OCI-LY3 (cell line): Measurements from ENCODE around the gene BHLHA15.

Experiments used
- EZH2phosphoT487 ChIP-seq: fragments of 200-600 bp; shearing (Covaris generic); IDR thresholded peaks from 2 replicates; pipeline ENCODE4 v1.6.1; 2018; ENCODE audit warnings: antibody characterized with exemption, mixed run types, low read depth
- TF ChIP-seq, protein P1 (sequence below): fragments of 200-600, 300-600 bp; sonication (generic); IDR thresholded peaks from 2 replicates; pipeline ENCODE4 v1.5.1; 2014; ENCODE audit warnings: antibody characterized with exemption, low read length, low read depth

DNA sequence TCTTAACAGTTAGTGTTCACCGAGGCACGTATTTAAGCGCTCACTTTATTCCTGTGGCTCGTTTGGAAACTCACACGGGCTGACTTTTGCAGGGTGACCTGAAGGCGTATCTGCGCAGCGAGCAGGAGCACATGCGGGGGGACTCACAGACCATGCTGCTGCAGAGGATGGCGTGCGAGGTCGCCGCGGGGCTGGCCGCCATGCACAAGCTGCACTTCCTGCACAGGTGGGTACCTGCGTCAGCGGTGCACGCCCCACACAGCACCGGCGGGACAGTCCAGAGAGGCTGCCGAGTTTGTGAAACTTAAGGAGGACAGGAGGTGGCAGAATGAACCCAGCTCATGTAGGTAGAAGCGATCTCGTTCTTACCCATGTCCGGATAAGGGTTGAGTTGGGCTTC, 39.8 kb upstream of the BHLHA15 start:
- TF ChIP-seq, protein P1, sequence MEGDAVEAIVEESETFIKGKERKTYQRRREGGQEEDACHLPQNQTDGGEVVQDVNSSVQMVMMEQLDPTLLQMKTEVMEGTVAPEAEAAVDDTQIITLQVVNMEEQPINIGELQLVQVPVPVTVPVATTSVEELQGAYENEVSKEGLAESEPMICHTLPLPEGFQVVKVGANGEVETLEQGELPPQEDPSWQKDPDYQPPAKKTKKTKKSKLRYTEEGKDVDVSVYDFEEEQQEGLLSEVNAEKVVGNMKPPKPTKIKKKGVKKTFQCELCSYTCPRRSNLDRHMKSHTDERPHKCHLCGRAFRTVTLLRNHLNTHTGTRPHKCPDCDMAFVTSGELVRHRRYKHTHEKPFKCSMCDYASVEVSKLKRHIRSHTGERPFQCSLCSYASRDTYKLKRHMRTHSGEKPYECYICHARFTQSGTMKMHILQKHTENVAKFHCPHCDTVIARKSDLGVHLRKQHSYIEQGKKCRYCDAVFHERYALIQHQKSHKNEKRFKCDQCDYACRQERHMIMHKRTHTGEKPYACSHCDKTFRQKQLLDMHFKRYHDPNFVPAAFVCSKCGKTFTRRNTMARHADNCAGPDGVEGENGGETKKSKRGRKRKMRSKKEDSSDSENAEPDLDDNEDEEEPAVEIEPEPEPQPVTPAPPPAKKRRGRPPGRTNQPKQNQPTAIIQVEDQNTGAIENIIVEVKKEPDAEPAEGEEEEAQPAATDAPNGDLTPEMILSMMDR: no peak
- no peak for TF ChIP-seq EZH2phosphoT487
